Neural progenitor cell (in vitro differentiated cells): ENCODE data around the gene SAG. TPM values are rescaled to one million over a fixed set of nuclear protein-coding genes. Genes with fewer than 3 reads are reported as not detected.

Experiments used
- DNase-seq: peaks from one replicate; pipeline ENCODE4 v3.0.0-alpha.2; 2016; ENCODE audit warnings: low spot score
- H2AFZ ChIP-seq: fragments of 200-600 bp; sonication (generic); replicated peaks from 2 replicates; pipeline ENCODE4 v1.6.1; 2016; ENCODE audit warnings: antibody characterized with exemption
- H3F3A ChIP-seq: fragments of 200-600 bp; sonication (generic); 2 replicates; pipeline ENCODE4 v1.6.1; 2016; ENCODE audit warnings: antibody characterized with exemption, low read depth
- H3K27ac ChIP-seq: fragments of 200-600 bp; sonication (generic); 2 replicates; pipeline ENCODE4 v1.5.1; 2016; ENCODE audit warnings: mild to moderate bottlenecking
- H3K27me3 ChIP-seq: fragments of 200-600 bp; sonication (generic); 2 replicates; pipeline ENCODE4 v1.6.1; 2016; ENCODE audit warnings: mild to moderate bottlenecking, moderate library complexity
- H3K36me3 ChIP-seq: fragments of 200-600 bp; sonication (generic); 2 replicates; pipeline ENCODE4 v1.5.1; 2016
- H3K4me1 ChIP-seq: fragments of 200-600 bp; sonication (generic); 2 replicates; pipeline ENCODE4 v1.6.1; 2016; ENCODE audit warnings: mixed run types
- H3K4me2 ChIP-seq: fragments of 200-600 bp; sonication (generic); 2 replicates; pipeline ENCODE4 v1.6.1; 2016
- H3K4me3 ChIP-seq: fragments of 200-600 bp; sonication (generic); 2 replicates; pipeline ENCODE4 v1.5.1; 2016
- H3K79me2 ChIP-seq: fragments of 200-600 bp; sonication (generic); 2 replicates; pipeline ENCODE4 v1.6.1; 2016; ENCODE audit warnings: low read depth
- H3K9ac ChIP-seq: fragments of 200-600 bp; sonication (generic); 2 replicates; pipeline ENCODE4 v1.6.1; 2016
- H3K9me3 ChIP-seq: fragments of 200-600 bp; sonication (generic); 2 replicates; pipeline ENCODE4 v1.5.1; 2016; ENCODE audit warnings: low read depth
- H4K20me1 ChIP-seq: fragments of 200-600 bp; sonication (generic); 2 replicates; pipeline ENCODE4 v1.6.1; 2016; ENCODE audit warnings: low read depth
- H3K27ac Mint-ChIP-seq: 3 replicates; pipeline ENCODE4 v1.8.0; 2021; ENCODE audit warnings: mixed read lengths
- H3K27me3 Mint-ChIP-seq: 2 replicates; pipeline ENCODE4 v1.8.0; 2022; ENCODE audit warnings: low read depth, mild to moderate bottlenecking, inconsistent platforms, moderate library complexity, mixed read lengths; ENCODE audit not compliant: insufficient read depth
- H3K36me3 Mint-ChIP-seq: 3 replicates; pipeline ENCODE4 v1.8.0; 2021; ENCODE audit warnings: mixed read lengths
- H3K4me1 Mint-ChIP-seq: 3 replicates; pipeline ENCODE4 v1.8.0; 2021; ENCODE audit warnings: mixed read lengths
- H3K4me3 Mint-ChIP-seq: 3 replicates; pipeline ENCODE4 v1.8.0; 2021; ENCODE audit warnings: mild to moderate bottlenecking, moderate library complexity, mixed read lengths
- H3K9me3 Mint-ChIP-seq: 3 replicates; pipeline ENCODE4 v1.8.0; 2020; ENCODE audit warnings: mixed read lengths
- EZH2 ChIP-seq: fragments of 200-600 bp; sonication (generic); IDR thresholded peaks from 2 replicates; pipeline ENCODE4 v1.6.1; 2017; ENCODE audit warnings: antibody characterized with exemption, mild to moderate bottlenecking, moderate library complexity
- EZH2phosphoT487 ChIP-seq: fragments of 200-600 bp; sonication (generic); IDR thresholded peaks from 2 replicates; pipeline ENCODE4 v1.6.1; 2017; ENCODE audit warnings: antibody characterized with exemption
- total RNA-seq: library from RNA; depleted of rRNA; stranded (reverse); fragments of >200 nt; gene quantifications from 2 replicates; pipeline ENCODE4 v1.2.3, GENCODE V29; 2015; ENCODE audit warnings: low replicate concordance
- TF ChIP-seq, protein P1 (sequence below): fragments of 200-600 bp; sonication (generic); IDR thresholded peaks from 2 replicates; pipeline ENCODE4 v1.5.1; 2017; ENCODE audit warnings: antibody characterized with exemption, mild to moderate bottlenecking

The SAG gene
- 0.03 TPM in 1 of 2 replicates, not detected in the other for total RNA-seq

- Histone ChIP-seq H3K27me3 (peaks cover 5% of the 10 kb centered on the region), H3K79me2 (no peaks in the 10 kb centered on the region), H2AFZ (no peak within 1 kb of the TSS), H3K4me1 (no peaks in the 10 kb centered on the region), H3K27ac (no peak within 1 kb of the TSS), H3F3A (no peaks in the 10 kb centered on the region), H3K4me3 (no peak within 1 kb of the TSS), H3K36me3 (no peaks in the 10 kb centered on the region), H3K4me2 (no peak within 1 kb of the TSS), H3K9ac (no peak within 1 kb of the TSS), H3K9me3 (no peaks in the 10 kb centered on the region), H4K20me1 (no peaks in the 10 kb centered on the region)
- H3K36me3 Mint-ChIP-seq = peaks cover 2% of the 10 kb centered on the region
- H3K9me3 Mint-ChIP-seq = no peaks in the 10 kb centered on the region
- H3K4me1 Mint-ChIP-seq = peaks cover 8% of the 10 kb centered on the region
- no peak for TF ChIP-seq EZH2phosphoT487
- TF ChIP-seq, protein P1, sequence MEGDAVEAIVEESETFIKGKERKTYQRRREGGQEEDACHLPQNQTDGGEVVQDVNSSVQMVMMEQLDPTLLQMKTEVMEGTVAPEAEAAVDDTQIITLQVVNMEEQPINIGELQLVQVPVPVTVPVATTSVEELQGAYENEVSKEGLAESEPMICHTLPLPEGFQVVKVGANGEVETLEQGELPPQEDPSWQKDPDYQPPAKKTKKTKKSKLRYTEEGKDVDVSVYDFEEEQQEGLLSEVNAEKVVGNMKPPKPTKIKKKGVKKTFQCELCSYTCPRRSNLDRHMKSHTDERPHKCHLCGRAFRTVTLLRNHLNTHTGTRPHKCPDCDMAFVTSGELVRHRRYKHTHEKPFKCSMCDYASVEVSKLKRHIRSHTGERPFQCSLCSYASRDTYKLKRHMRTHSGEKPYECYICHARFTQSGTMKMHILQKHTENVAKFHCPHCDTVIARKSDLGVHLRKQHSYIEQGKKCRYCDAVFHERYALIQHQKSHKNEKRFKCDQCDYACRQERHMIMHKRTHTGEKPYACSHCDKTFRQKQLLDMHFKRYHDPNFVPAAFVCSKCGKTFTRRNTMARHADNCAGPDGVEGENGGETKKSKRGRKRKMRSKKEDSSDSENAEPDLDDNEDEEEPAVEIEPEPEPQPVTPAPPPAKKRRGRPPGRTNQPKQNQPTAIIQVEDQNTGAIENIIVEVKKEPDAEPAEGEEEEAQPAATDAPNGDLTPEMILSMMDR = no peak
- no peak for TF ChIP-seq EZH2
- H3K27me3 Mint-ChIP-seq = peaks cover 10% of the 10 kb centered on the region
- H3K4me3 Mint-ChIP-seq = no peak within 1 kb of the TSS
- H3K27ac Mint-ChIP-seq = peak within 1 kb of the TSS; percentile 14
- DNase-seq = no peak
Observed at GRCh38 chr2:233307565-233307964, at the start of gene SAG. TSS of gene SAG (plus strand) at chr2:233307816. CDS start at chr2:233309190, 1,374 bp downstream.

GRCh38 chr2:233258211-233258610 lies 49.4 kb upstream of the SAG start:
- Mint-ChIP-seq H3K9me3 (no peaks in the 10 kb centered on the region), H3K27me3 (no peaks in the 10 kb centered on the region), H3K4me3 (no peak overlapping the region), H3K36me3 (peaks cover 23% of the 10 kb centered on the region), H3K27ac (no peak overlapping the region), H3K4me1 (peaks cover 5% of the 10 kb centered on the region)
- Histone ChIP-seq H3F3A (no peaks in the 10 kb centered on the region), H3K27me3 (no peaks in the 10 kb centered on the region), H3K79me2 (peaks cover 27% of the 10 kb centered on the region), H3K9ac (no peak overlapping the region), H3K4me2 (no peak overlapping the region), H3K27ac (no peak overlapping the region), H3K9me3 (no peaks in the 10 kb centered on the region), H2AFZ (no peak overlapping the region), H3K4me1 (no peaks in the 10 kb centered on the region), H4K20me1 (peaks cover 7% of the 10 kb centered on the region), H3K4me3 (no peak overlapping the region), H3K36me3 (no peaks in the 10 kb centered on the region)
- no peak for DNase-seq
- no peak for TF ChIP-seq EZH2phosphoT487
- TF ChIP-seq, protein P1 = no peak
- TF ChIP-seq EZH2 = no peak

DNA sequence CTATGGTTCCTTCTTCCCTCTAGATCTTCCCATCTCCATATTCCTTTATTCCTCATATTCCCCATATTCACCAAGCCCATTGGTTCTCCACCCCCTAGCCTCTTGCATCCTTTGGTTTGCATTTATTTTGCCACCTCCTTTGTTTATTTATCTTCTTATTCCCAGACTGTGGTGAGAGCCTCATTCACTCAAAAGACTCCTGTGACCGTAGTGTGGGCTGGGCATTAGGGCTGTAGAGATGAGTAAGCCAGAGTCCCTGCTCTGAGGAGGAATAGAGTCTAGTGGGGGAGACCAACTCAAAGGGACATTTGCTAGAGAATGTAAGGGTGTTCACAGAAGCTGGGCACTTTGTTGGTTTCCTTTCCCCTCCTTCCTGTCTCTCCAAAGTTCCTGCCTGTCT lies 47.9 kb upstream of the SAG start:
- Mint-ChIP-seq H3K4me3 (no peak overlapping the region), H3K27ac (no peak overlapping the region), H3K27me3 (no peaks in the 10 kb centered on the region), H3K36me3 (peaks cover 23% of the 10 kb centered on the region), H3K4me1 (no peaks in the 10 kb centered on the region), H3K9me3 (no peaks in the 10 kb centered on the region)
- Histone ChIP-seq H3K27ac (no peak overlapping the region), H3K36me3 (no peaks in the 10 kb centered on the region), H3K4me1 (no peaks in the 10 kb centered on the region), H3K9me3 (no peaks in the 10 kb centered on the region), H3K79me2 (peaks cover 12% of the 10 kb centered on the region), H3K27me3 (no peaks in the 10 kb centered on the region), H3K4me2 (no peak overlapping the region), H3F3A (no peaks in the 10 kb centered on the region), H3K4me3 (no peak overlapping the region), H2AFZ (no peak overlapping the region), H4K20me1 (no peaks in the 10 kb centered on the region), H3K9ac (no peak overlapping the region)
- TF ChIP-seq EZH2phosphoT487 (no peak), EZH2 (no peak)
- TF ChIP-seq, protein P1 = no peak
- DNase-seq = no peak
